Neuron (in vitro differentiated cells): ENCODE data around the gene CRTC1.

ENCODE experiments used
- H2AFZ ChIP-seq: one replicate; pipeline ENCODE4 v1.6.1; 2013; ENCODE audit warnings: low read depth, mild to moderate bottlenecking, inconsistent platforms, low read length, moderate library complexity
- H3K27me3 ChIP-seq: one replicate; pipeline ENCODE4 v1.6.1; 2013; ENCODE audit warnings: low read length; ENCODE audit not compliant: insufficient read depth
- H3K36me3 ChIP-seq: one replicate; pipeline ENCODE4 v1.6.1; 2013; ENCODE audit warnings: low read length; ENCODE audit not compliant: insufficient read depth
- H3K4me1 ChIP-seq: one replicate; pipeline ENCODE4 v1.6.1; 2013; ENCODE audit warnings: low read length; ENCODE audit not compliant: insufficient read depth
- H3K4me3 ChIP-seq: 2 replicates; pipeline ENCODE4 v1.5.1; 2013; ENCODE audit warnings: mild to moderate bottlenecking, low read length, moderate library complexity
- H3K9me3 ChIP-seq: one replicate; pipeline ENCODE4 v1.6.1; 2013; ENCODE audit warnings: low read length

The CRTC1 gene

DNA sequence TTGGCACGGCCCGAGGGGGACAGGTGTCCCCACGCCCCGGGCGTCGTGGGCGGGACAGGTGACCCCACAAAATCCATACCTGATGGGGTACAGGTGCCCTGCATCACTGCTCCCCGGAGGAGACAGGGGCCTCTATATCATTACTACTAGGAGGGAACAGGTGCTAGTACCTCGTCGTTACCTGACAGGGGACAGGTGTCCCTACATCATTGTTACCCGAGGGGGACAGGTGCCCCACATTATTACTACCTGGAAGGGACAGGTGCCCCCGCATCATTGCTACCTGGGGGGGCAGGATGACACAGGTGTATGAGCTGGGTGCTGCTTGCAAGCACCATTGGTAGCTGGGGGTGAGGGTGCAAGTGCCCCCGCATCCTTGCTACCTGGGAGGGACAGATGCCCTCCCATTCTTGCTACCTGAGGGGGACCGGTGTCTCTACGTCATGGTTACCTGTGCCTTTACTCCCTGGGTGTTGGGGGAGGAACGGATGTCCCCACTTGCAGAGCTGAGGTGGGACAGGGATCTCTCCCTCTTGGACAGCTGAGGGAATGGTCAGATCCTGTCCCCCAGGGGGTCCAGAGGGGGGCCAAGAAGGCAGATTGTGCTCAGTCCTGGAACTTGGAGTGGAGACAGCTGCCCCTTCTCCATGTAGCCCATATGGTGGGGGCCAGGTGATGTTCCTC lies 620 bp downstream of the CRTC1 start:
- Histone ChIP-seq H3K4me3 (peak overlapping the region; percentile 68), H3K4me1 (peaks cover 12% of the 10 kb centered on the region), H3K27me3 (no peaks in the 10 kb centered on the region), H3K36me3 (no peaks in the 10 kb centered on the region), H3K9me3 (no peaks in the 10 kb centered on the region), H2AFZ (no peak overlapping the region)

DNA sequence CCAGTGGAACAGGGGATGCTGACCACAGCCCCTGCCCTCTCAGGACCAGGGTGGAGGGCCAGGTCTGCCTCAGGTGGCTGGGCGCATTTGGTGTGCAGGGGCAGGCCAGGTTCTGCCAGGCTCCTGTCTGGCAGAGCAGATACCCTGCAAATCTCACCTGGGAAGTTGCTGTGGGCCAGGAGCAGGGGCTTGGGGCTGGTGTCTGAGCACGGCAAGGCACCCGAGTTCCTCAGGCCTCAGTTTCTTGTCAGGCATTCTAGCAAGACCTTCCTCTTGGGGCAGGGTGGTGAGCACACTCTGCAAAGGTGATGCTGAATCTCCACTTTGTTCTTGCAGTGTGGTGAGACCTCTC lies 1.1 kb downstream of the CRTC1 start:
- H3K4me3 ChIP-seq = peak overlapping the region; percentile 68

DNA sequence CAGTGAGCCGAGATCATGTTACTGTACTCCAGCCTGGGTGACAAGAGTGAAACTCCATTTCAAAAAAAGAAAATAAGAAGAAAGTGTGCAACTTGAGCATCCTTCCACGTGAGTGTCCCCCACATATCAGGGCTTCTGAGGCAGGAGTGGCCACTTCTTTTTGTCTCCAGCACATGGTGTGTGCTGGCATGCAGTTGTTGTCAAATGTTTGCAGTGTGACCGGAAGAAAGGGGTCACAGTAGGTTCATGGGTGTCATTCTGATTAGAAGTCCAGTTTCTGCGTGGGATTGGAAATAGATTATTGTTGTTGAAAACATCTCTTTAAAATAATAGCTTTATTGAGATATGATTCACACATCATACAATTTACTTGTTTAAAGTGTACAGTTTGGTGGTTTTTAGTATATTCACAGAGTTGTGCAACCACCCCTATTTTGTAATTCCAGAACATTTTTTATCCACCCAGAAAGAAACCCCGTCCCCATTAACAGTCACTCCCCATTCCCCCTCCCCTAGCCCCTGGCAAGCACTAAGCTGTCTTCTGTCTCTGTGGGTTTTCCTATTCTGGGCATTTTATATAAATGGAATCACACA lies 2.2 kb downstream of the CRTC1 start:
- peaks cover 12% of the 10 kb centered on the region for H3K4me1 ChIP-seq
- no peak overlapping the region for H2AFZ ChIP-seq
- H3K4me3 ChIP-seq = no peak overlapping the region
- H3K36me3 ChIP-seq = no peaks in the 10 kb centered on the region
- no peaks in the 10 kb centered on the region for H3K9me3 ChIP-seq
- no peaks in the 10 kb centered on the region for H3K27me3 ChIP-seq

More for the DNA sequence above, 1.1 kb downstream of the CRTC1 start:
- Histone ChIP-seq H2AFZ (no peak overlapping the region), H3K4me1 (peaks cover 12% of the 10 kb centered on the region), H3K9me3 (no peaks in the 10 kb centered on the region), H3K27me3 (no peaks in the 10 kb centered on the region), H3K36me3 (no peaks in the 10 kb centered on the region)

DNA sequence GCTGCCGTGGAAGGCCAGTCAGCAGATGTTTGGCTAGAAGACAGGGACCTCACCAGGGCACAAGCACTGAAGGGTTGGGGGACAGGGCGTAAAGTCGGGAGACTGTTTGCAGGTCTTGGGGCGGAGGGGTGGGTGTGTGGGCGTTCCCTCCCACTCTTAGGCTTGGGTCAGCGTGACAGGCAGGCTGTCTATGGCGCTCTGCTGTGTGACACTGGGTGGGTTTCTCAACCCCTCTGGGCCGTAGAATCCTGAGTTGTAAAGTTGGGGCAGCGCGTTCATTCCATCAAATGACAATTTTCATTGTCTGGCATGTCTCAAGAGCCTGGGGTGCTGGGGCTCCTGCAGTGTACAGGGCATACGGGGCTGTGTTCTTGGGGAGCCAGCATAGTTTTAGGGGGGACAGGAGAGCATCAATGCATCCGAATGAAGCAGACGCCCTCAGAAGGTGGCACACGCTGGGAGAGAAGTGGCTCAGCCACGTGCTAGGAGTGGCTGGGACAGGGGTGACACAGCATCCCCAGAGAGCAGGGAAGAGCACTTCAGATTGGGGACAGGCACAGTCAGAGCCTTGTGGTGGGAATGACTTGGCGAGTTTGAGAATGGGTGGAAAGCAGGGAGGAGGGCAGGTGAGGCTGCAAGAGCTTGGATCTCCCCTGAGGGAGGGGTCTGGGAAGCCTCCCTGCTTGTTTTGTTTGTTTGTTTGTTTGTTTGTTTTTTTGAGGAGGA lies 4.4 kb downstream of the CRTC1 start:
- peaks cover 12% of the 10 kb centered on the region for H3K4me1 ChIP-seq
- H3K27me3 ChIP-seq = no peaks in the 10 kb centered on the region
- H2AFZ ChIP-seq = no peak overlapping the region
- H3K4me3 ChIP-seq = no peak overlapping the region
- H3K36me3 ChIP-seq = no peaks in the 10 kb centered on the region
- H3K9me3 ChIP-seq = peaks cover 5% of the 10 kb centered on the region

DNA sequence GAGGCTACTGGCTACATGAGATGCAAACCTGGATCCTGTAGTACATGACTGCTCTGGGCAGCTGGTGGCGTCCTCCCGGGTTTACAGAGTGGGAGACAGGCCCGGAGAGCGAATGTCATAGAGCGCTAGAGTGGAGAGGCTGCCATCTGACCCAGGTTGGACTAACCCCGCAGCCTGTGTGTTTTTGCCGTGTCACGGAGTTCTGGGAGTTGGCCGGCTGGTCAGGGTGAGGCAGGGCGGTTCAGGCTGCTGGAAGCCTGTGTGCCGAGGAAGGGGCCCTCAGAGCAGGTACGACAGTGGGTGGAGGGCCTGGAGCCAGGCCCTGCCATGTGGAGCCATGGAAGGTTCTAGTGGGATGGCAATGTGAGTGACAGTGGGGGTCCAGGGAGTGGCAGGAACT lies 12.5 kb downstream of the CRTC1 start:
- Histone ChIP-seq H3K9me3 (peaks cover 5% of the 10 kb centered on the region), H3K36me3 (no peaks in the 10 kb centered on the region), H3K4me3 (no peak overlapping the region), H3K4me1 (peaks cover 4% of the 10 kb centered on the region), H3K27me3 (no peaks in the 10 kb centered on the region), H2AFZ (no peak overlapping the region)

DNA sequence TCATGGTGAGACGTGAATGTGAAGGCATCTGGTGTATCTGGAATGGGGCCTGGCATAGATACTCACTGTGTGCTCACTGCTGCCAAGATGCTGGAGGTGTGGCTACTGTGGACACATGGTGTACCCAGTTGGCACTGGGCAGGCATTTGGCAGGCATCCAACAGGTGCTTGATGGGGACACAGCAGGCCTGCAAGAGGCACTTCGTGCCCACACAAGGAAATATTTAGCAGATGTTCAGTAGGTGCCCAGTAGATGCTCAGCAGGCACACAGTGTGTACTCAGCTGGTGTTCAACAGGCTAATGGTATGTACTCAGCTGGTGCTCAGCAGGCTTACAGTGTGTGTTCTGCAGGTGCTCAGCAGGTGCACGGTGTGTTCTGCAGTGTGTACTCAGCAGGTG lies 14.2 kb downstream of the CRTC1 start:
- H3K4me1 ChIP-seq = peaks cover 4% of the 10 kb centered on the region
- no peaks in the 10 kb centered on the region for H3K36me3 ChIP-seq
- H2AFZ ChIP-seq = no peak overlapping the region
- no peaks in the 10 kb centered on the region for H3K9me3 ChIP-seq
- no peaks in the 10 kb centered on the region for H3K27me3 ChIP-seq
- H3K4me3 ChIP-seq = no peak overlapping the region

DNA sequence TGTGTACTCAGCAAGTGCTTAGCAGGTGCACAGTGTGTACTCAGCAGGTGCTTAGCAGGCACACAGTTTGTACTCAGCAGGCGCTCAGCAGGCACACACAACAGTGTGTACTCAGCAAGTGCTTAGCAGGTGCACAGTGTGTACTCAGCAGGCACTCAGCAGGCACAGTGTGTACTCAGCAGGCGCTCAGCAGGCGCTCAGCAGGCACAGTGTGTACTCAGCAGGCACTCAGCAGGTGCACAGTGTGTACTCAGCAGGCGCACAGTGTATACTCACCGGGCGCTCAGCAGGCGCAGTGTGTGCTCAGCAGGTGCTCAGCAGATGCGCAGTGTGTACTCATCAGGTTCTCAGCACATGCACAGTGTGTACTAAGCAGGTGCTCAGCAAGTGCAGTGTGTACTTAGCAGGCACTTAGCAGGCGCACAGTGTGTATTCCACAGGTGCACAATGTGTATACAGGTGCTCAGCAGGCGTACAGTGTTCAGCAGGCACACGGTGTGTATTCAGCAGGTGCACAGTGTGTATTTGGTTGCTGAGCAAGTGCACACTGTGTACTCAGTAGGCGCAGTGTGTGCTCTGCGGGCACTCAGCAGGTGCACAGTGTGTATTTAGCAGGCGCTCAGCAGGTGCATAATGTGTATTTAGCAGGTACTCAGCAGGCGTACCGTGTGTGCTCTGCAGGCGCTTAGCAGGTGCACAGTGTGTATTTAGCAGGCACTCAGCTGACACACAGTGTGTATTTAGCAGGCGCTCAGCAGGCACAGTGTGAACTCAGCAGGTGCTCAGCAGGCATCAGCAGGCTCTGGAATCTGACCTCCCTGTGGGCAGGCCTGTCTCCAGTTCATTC lies 15.1 kb downstream of the CRTC1 start:
- Histone ChIP-seq H3K4me3 (no peak overlapping the region), H2AFZ (no peak overlapping the region), H3K4me1 (peaks cover 4% of the 10 kb centered on the region), H3K36me3 (no peaks in the 10 kb centered on the region), H3K9me3 (no peaks in the 10 kb centered on the region), H3K27me3 (no peaks in the 10 kb centered on the region)

DNA sequence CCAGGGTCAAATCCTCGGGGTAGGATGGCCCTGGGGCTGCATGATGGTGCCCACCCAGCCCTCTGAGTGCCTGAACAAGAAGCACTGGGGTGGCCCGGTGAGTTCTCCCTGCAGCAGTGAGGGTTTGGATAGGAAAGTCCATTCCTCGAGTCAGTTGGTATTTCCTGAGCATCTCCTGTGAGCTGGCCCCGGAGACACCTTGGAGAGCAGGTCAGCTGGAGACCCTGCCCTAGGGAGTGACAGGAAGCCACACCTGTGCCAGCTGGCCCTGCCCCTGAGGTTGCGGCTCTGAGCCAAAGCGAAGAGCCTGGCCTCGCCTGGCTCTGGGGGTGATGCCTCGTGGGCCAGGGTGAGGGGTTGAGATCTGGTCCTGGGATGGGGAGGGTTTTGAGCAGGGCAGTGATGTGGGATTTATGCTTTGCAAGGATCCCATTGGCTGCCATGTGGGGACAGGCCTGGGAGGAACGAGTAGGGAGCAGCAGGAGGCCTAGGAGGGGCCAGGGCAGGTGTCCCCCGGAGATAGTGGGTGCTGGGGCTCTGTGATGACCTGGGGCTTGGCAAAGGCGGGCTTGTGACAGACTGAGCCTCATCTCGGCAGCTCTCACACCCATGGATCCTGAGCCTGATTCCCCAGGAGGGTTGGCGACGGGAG lies 16.0 kb downstream of the CRTC1 start:
- Histone ChIP-seq H3K4me3 (no peak overlapping the region), H3K27me3 (no peaks in the 10 kb centered on the region), H3K36me3 (no peaks in the 10 kb centered on the region), H2AFZ (no peak overlapping the region), H3K4me1 (peaks cover 4% of the 10 kb centered on the region), H3K9me3 (no peaks in the 10 kb centered on the region)

DNA sequence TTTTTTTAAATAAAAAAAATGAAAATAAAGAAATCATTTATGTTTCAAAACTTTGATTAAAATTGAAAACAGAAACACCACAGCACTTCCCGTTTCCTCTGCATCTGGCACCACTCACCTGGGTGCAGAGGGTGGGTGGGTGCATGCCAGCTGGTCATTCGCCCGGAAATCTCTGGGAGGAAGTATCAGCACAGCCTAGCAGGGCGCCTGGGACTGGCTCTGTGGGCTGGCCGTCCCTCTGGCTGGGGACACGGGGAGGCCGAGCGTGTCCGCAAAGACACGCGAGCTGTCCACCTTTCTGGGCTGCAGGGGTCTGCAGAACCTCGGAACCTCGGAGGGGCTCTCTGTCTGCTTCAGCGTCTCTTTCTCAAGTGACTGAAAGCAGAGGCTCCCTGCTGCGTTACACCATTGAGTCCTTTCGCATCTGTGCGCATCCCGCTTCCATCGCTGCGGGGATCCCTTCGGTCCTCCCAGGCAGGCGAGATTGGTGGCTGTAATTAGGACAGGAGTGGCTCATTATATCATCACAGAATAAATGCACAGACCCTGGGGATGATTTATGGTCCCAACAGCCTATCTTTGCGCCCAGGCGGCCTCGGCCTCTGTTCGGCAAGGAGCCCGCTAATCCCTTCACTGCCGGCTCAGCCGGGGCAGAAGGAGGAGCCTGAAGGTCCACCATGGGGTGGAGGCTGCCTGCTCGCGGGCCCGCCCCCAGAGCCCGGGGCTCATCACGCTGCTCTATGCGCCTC lies 17.2 kb downstream of the CRTC1 start:
- peaks cover 4% of the 10 kb centered on the region for H3K4me1 ChIP-seq
- H2AFZ ChIP-seq = no peak overlapping the region
- no peaks in the 10 kb centered on the region for H3K27me3 ChIP-seq
- no peaks in the 10 kb centered on the region for H3K36me3 ChIP-seq
- peak overlapping the region; percentile 38 for H3K4me3 ChIP-seq
- no peaks in the 10 kb centered on the region for H3K9me3 ChIP-seq

DNA sequence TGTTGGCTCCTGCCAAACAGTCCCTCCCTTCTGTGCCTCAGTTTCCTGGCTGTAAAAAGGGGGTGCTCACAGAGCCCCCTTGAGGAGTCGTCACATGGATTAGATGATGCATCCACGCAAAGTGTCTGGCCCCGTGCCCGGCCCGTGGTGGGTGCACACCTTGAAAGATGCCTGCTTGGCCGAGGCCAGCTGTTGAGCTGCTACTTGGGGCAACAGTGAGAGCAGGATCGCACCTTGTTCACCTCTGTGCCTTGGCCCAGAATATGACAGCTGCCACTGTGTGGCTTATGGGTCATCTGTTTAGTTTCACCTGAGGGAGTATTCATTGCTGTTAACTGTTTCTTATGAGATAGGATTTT lies 17.7 kb downstream of the CRTC1 start:
- Histone ChIP-seq H3K36me3 (no peaks in the 10 kb centered on the region), H3K27me3 (no peaks in the 10 kb centered on the region), H2AFZ (no peak overlapping the region), H3K9me3 (no peaks in the 10 kb centered on the region), H3K4me1 (peaks cover 4% of the 10 kb centered on the region), H3K4me3 (no peak overlapping the region)

DNA sequence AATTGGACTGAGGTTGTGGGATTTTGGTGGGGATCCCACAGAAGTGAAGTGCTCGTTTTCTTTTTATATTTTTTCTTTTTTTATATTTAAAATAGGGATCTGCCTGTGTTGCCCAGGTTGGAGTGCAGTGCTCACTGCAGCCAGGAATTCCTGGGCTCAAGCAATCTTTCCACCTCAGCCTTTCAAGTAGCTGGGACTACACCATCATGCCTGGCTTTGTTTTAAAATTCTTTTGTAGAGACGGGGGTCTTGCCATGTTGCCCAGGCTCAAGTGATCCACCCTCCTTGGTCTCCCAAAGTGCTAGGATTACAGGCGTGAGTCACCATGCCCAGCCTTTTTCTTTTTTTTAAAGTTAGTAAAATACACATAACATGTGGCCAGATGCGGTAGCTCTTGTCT lies 20.6 kb downstream of the CRTC1 start:
- H3K36me3 ChIP-seq = no peaks in the 10 kb centered on the region

DNA sequence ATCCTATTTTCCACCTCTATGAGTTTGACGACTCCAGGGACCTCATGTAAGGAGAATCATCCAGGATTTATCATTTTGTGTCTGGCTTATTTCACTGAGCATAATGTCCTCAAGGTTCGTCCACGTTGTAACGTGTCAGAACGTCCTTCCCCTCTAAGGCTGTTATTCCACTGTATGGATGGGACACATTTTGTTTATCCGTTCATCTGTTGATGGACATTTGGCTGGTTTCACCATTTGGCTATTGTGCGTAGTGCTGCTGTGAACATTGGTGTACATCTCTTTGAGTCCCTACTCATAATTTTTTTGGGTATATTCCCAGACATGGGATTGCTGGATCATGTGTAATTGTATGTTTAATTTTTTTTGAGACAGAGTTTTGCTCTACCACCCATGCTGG lies 21.5 kb downstream of the CRTC1 start:
- Histone ChIP-seq H3K4me3 (no peak overlapping the region), H3K27me3 (no peaks in the 10 kb centered on the region), H3K36me3 (no peaks in the 10 kb centered on the region), H2AFZ (no peak overlapping the region), H3K9me3 (no peaks in the 10 kb centered on the region), H3K4me1 (peaks cover 4% of the 10 kb centered on the region)

More for the DNA sequence above, 20.6 kb downstream of the CRTC1 start:
- Histone ChIP-seq H3K4me1 (peaks cover 4% of the 10 kb centered on the region), H3K9me3 (no peaks in the 10 kb centered on the region), H3K4me3 (no peak overlapping the region), H3K27me3 (no peaks in the 10 kb centered on the region), H2AFZ (no peak overlapping the region)
